Nucleus accumbens (tissue), 56 donors: Measurements from ENCODE around the gene NEK4.
"Not testable (repeated sequence)": the region's sequence is repeated elsewhere in the genome, so short reads cannot be mapped to it uniquely, and the experiment has no call there.

Experiments used
- DNase-seq, 56 donors: peaks; one replicate each; lab custom pipeline; 2025; lab: John Stamatoyannopoulos, UW

The NEK4 gene

DNA sequence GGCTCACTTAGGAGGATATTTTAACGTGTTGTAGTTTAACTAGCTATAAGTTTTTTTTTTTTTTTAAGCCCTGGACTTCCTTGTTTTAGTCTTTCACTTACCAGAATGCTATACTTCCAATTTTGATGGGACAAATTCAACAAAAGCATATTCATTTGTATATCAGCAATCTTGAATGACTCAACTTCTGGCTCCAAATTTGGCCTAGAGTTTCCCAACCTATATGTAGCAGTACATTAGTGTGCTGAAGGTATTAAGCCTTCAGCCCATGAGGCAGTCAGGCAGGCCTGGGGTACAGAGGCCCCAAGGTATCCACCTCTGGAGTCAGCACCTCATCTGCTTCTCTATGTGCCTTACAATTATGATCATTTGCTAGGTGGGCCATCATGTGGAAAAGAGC lies 90.9 kb downstream of the NEK4 start:
- DNase-seq: no peak

GRCh38 chr3:52679199-52679538 lies 91.6 kb downstream of the NEK4 start:
- no peak for DNase-seq

DNA sequence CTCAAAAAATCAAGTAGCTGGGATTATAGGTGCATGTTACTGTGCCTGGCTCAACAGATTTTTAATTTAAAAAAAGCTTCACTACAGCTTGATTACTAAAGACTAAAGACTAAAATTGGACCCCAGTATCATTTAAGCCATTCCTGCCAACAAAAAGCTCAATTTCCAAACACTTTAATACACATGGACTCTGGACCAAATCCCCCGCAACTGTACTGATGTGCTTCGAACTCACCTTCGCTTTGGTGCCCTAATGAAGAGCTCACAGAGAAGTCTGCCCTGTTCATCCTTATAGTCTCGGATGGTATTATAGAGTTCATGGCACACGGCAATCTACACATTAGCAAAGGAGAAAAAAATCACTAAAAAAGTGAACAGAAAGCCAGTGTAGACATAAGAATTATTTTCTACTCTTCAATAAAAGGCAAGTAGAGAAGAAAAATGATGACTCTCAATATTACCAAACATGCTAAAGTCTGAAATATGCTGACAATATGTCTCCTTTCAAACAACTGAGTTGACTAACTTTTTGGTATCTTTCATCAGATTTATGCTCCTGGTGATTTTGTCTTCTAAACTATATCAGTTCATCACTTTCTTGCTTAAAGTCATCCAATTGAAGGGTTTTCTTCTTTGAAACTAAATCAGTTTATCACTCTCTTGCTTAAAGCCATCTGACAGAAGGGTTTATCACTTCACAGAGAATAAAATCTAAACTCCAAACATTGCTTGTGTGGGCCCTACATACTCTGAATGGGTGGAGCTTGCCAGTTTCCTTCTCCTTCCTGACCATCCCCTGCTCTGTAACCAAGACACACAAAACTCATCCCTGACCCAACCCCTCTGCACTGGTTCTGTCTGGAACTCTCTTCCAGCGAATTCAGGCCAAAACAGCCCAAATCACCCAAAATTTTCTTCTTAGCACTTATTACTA lies 92.2 kb downstream of the NEK4 start:
- DNase-seq: no peak

DNA sequence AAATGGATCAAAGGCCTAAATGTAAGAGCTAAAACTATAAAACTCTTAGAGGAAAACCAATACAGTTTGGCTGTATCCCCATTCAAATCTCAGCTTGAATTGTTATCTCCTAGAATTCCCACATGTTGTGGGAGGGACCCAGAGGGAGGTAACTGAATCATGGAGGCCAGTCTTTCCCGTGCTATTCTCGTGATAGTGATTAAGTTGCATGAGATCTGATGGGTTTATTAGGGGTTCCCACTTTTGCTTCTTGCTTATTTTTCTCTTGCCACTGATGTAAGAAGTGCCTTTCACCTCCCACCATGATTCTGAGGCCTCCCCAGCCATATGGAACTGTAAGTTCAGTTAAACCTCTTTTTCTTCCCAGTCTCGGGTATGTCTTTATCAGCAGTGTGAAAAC lies 94.5 kb downstream of the NEK4 start:
- not testable (repeated sequence) for DNase-seq

GRCh38 chr3:52671676-52672075 lies 99.1 kb downstream of the NEK4 start:
- DNase-seq: no peak

GRCh38 chr3:52670621-52671521 lies 99.9 kb downstream of the NEK4 start:
- DNase-seq: no peak

GRCh38 chr3:52663098-52663497 lies 107.6 kb downstream of the NEK4 start:
- DNase-seq: no peak

GRCh38 chr3:52660046-52660445 lies 110.7 kb downstream of the NEK4 start:
- DNase-seq: no peak
